Psoas muscle (tissue), 8 donors: ENCODE data around the gene SH3GL2. TPM values are rescaled to one million over a fixed set of nuclear protein-coding genes. Genes with fewer than 3 reads are reported as not detected.

Source experiments
- ATAC-seq, 4 donors: fragments of 200-7000 bp; cut with Tn5 transposase; one replicate each; pipeline ENCODE4 v1.9.1; 2020; ENCODE audit warnings: moderate library complexity in 3 of 4, mild to moderate bottlenecking in 2 of 4
- DNase-seq, 2 donors: peaks; one replicate each; pipeline ENCODE4 v3.0.0-alpha.2; 2020
- H3K27ac ChIP-seq: fragments of 200-600 bp; one replicate; pipeline ENCODE4 v1.8.0; 2022
- H3K27me3 ChIP-seq, 3 donors: fragments of 200-600 bp in 1 of 3; one replicate each; pipeline versions ENCODE4 v1.6.1 to v1.8.0; 2013 to 2022; ENCODE audit warnings: low read length in 2 of 3, mild to moderate bottlenecking in 2 of 3, moderate library complexity in 1 of 3; ENCODE audit not compliant: insufficient read depth in 3 of 3
- H3K36me3 ChIP-seq, 2 donors: fragments of 200-600 bp in 1 of 2; one replicate each; pipeline versions ENCODE4 v1.6.1 to v1.8.0; 2013 to 2022; ENCODE audit warnings: low read depth in 1 of 2, mild to moderate bottlenecking in 1 of 2, moderate library complexity in 1 of 2; ENCODE audit not compliant: insufficient read depth in 1 of 2
- H3K4me1 ChIP-seq: fragments of 200-600 bp; one replicate; pipeline ENCODE4 v1.8.0; 2022
- H3K4me3 ChIP-seq: fragments of 200-600 bp; one replicate; pipeline ENCODE4 v1.8.0; 2022; ENCODE audit warnings: mild to moderate bottlenecking
- H3K9me3 ChIP-seq: fragments of 200-600 bp; one replicate; pipeline ENCODE4 v1.8.0; 2022
- WGBS, 3 donors: extraction: QIAGEN DNeasy Blood & Tissue Kit; methylation state at CpG; one replicate each; pipeline versions ENCODE4 v1.1.6 to v1.1.7; 2013; 5-methylcytosine and 5-hydroxymethylcytosine counted together
- intact Hi-C, 2 donors: fragments of 100-400 bp; cut with DNase I; formaldehyde crosslinking; loops; one replicate each; pipeline versions ENCODE4 v1.11.0 to v1.14.2; 2022
- polyA plus RNA-seq, 3 donors: library from polyadenylated mRNA; stranded (reverse); fragments of 200-250 nt; gene quantifications; one replicate each; pipeline ENCODE4 v1.2.3, GENCODE V29; 2013
- total RNA-seq, 4 donors: library from RNA; stranded (reverse); fragmentation: NEBNext Ultra II Directional in 2 of 4; extraction: Animal tissue kit (Norgen Biotek cat#: 25700) in 2 of 4; gene quantifications; one replicate each; pipeline versions ENCODE4 v1.2.1 to v1.2.4, GENCODE V29; 2021 to 2023
- TF ChIP-seq, protein P1 (sequence below): fragments of 200-600 bp; IDR thresholded peaks from one replicate; pipeline ENCODE4 v1.8.0; 2022; ENCODE audit warnings: antibody characterized with exemption
- donor health status: healthy with polysubstance abuse.
- donor health status: DM: no; HTN: no; CAD: no; lungs with moderate emphysema.
- donor health status: Bipolar disorder and iron deficiency.
- donor health status: healthy.
- donor health status: DM: yes; HTN: yes; CAD: no.
- donor health status: DM: no; HTN: no; CAD: no.
- donor health status: DM: no; HTN: no; CAD: no.
- donor health status: DM: yes; HTN: yes; CAD: no.

The SH3GL2 gene
- total and polyA plus RNA-seq, 7 donors = 0.08 TPM; not detected in 6

DNA sequence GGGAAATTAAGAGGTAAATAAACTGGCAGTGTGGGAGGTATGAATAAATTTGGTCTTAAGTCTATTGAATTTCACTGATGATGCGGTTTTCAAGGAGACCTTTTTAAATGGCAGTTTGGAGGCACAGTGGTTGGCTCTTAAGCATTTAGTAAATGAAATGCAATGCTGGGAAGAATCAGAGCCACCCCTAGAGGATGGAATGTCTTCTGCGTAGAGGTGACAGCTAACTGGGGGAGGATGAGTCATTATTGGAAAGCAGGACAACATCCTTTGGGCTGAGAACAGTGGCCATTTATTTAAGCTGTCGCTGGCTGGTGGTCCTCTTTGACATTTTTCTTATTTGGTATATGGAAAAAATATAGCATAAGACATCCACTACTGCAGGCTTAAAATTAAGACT, 163.2 kb downstream of the SH3GL2 start:
- Histone ChIP-seq H3K36me3 (no peaks in the 10 kb centered on the region), H3K4me3 (no peak overlapping the region), H3K9me3 (no peaks in the 10 kb centered on the region), H3K4me1 (no peaks in the 10 kb centered on the region), H3K27me3 (peaks cover 0 to 3% (median 0%) of the 10 kb centered on the region in 3 donors), H3K27ac (no peak overlapping the region)
- TF ChIP-seq, protein P1, sequence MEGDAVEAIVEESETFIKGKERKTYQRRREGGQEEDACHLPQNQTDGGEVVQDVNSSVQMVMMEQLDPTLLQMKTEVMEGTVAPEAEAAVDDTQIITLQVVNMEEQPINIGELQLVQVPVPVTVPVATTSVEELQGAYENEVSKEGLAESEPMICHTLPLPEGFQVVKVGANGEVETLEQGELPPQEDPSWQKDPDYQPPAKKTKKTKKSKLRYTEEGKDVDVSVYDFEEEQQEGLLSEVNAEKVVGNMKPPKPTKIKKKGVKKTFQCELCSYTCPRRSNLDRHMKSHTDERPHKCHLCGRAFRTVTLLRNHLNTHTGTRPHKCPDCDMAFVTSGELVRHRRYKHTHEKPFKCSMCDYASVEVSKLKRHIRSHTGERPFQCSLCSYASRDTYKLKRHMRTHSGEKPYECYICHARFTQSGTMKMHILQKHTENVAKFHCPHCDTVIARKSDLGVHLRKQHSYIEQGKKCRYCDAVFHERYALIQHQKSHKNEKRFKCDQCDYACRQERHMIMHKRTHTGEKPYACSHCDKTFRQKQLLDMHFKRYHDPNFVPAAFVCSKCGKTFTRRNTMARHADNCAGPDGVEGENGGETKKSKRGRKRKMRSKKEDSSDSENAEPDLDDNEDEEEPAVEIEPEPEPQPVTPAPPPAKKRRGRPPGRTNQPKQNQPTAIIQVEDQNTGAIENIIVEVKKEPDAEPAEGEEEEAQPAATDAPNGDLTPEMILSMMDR = no peak
- WGBS, 3 donors = 24 to 35% (median 33%) methylated on average over 3 of the region's 3 CpGs
- DNase-seq (no peak), ATAC-seq (no peak)
- intact Hi-C loops = no loop called here

DNA sequence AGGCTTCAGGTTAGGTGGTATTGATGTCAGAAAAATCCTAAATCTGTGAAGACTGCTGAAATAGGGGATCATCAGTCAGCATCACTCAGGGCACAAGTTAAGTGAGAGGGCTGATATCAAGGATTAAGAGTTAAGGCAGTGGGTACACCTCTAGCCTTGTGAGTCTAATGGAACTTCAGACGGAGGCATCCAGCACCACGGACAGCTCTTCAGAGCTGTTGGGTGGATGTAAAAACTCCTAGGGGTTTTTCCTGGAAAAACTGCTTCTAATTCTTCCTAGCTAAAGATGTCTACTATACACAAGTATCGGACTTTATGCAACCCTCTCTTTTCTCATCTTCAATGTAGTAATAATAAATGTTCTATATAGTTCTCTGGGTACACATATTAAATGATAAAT, 165.9 kb downstream of the SH3GL2 start:
- DNase-seq (no peak), ATAC-seq (no peak)
- Histone ChIP-seq H3K27ac (no peak overlapping the region), H3K4me1 (no peaks in the 10 kb centered on the region), H3K36me3 (no peaks in the 10 kb centered on the region), H3K4me3 (no peak overlapping the region), H3K27me3 (peaks cover 0 to 3% (median 0%) of the 10 kb centered on the region in 3 donors), H3K9me3 (no peaks in the 10 kb centered on the region)
- WGBS, 3 donors = 13 to 16% (median 15%) methylated on average over 3 of the region's 3 CpGs
- intact Hi-C loops = no loop called here
- TF ChIP-seq, protein P1 = no peak

DNA sequence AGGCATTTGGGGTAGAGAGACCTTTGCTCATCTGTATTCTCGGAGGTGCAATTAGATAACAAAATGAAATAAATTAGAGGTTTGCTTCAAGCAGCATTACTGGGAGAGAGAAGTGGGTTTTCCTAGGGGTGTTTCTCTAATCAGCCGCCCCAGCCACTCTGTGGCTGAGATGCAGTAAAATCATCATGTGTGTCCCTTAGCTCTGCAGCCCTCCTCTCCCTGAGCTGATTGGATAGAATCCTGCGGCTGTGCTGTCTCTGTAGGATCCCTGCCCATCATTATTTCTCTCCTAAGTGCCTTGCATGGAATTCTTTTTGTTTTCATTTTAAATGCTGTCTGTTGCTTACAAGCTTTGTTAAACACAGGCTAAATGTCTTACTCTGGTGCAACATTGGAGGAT, 171.4 kb downstream of the SH3GL2 start:
- no peaks in the 10 kb centered on the region for H3K36me3 ChIP-seq
- H3K9me3 ChIP-seq = no peaks in the 10 kb centered on the region
- no peak for ATAC-seq
- intact Hi-C loops = loop anchor here in 1 of 2 donors (10.0 kb wide), 1 partner anchor 45 kb away; no protein-coding TSS in a partner anchor
- peaks cover 0 to 3% (median 0%) of the 10 kb centered on the region in 3 donors for H3K27me3 ChIP-seq
- DNase-seq = no peak
- no peak overlapping the region for H3K4me3 ChIP-seq
- no peak overlapping the region for H3K27ac ChIP-seq
- TF ChIP-seq, protein P1 = no peak
- 9 to 21% (median 15%) methylated on average over 3 of the region's 3 CpGs for WGBS, 3 donors
- H3K4me1 ChIP-seq = no peaks in the 10 kb centered on the region

GRCh38 chr9:17751486-17751885, 172.6 kb downstream of the SH3GL2 start:
- H3K4me3 ChIP-seq = no peak overlapping the region
- H3K27me3 ChIP-seq = no peaks in the 10 kb centered on the region
- TF ChIP-seq, protein P1 = no peak
- H3K27ac ChIP-seq = no peak overlapping the region
- ATAC-seq = no peak
- H3K36me3 ChIP-seq = no peaks in the 10 kb centered on the region
- no peaks in the 10 kb centered on the region for H3K9me3 ChIP-seq
- WGBS, 3 donors = 54 to 66% (median 57%) methylated on average over 4 of the region's 4 CpGs
- intact Hi-C loops = loop anchor here in 1 of 2 donors (10.0 kb wide), 1 partner anchor 47 kb away; no protein-coding TSS in a partner anchor
- no peaks in the 10 kb centered on the region for H3K4me1 ChIP-seq
- no peak for DNase-seq

- H3K9me3 ChIP-seq = no peaks in the 10 kb centered on the region
- intact Hi-C loops = loop anchor here in 1 of 2 donors (10.0 kb wide), 1 partner anchor 47 kb away; no protein-coding TSS in a partner anchor
- no peaks in the 10 kb centered on the region for H3K4me1 ChIP-seq
- H3K36me3 ChIP-seq = no peaks in the 10 kb centered on the region
- H3K4me3 ChIP-seq = no peak overlapping the region
- no peaks in the 10 kb centered on the region for H3K27me3 ChIP-seq
- DNase-seq (no peak), ATAC-seq (no peak)
- 29 to 42% (median 35%) methylated on average over 3 of the region's 3 CpGs for WGBS, 3 donors
- TF ChIP-seq, protein P1 = no peak
- H3K27ac ChIP-seq = no peak overlapping the region
These were observed 173.2 kb downstream of the SH3GL2 start for GRCh38 chr9:17752021-17752420.
